HG03378 (cell line): ENCODE measurements around the gene SIGMAR1.

Experiments
- ATAC-seq: cut with Tn5 transposase; IDR thresholded peaks from one replicate; pipeline ENCODE4 v1.9.1; 2021; ENCODE audit warnings: mild to moderate bottlenecking, moderate library complexity; ENCODE audit not compliant: unreplicated experiment

SIGMAR1 gene

GRCh38 chr9:34633166-34633565, 4.4 kb downstream of the SIGMAR1 start:
- no peak for ATAC-seq

GRCh38 chr9:34630402-34631154, 7.0 kb downstream of the SIGMAR1 start:
- no peak for ATAC-seq

GRCh38 chr9:34629491-34629808, 8.1 kb downstream of the SIGMAR1 start:
- ATAC-seq: no peak

- ATAC-seq: no peak
These were observed 8.7 kb downstream of the SIGMAR1 start, which contains the start of gene ARID3C for GRCh38 chr9:34628656-34629490. ARID3C (minus strand) TSS chr9:34629066; CDS start chr9:34628014, 1,052 bp downstream.

- ATAC-seq: no peak
These were observed 9.6 kb downstream of the SIGMAR1 start for GRCh38 chr9:34627716-34628655.

GRCh38 chr9:34625186-34625486, 12.5 kb downstream of the SIGMAR1 start:
- no peak for ATAC-seq

GRCh38 chr9:34624475-34625185, 13.0 kb downstream of the SIGMAR1 start:
- no peak for ATAC-seq

GRCh38 chr9:34623374-34624235, 14.0 kb downstream of the SIGMAR1 start:
- ATAC-seq: no peak

- peak; percentile 96 for ATAC-seq
These were observed 17.3 kb downstream of the SIGMAR1 start, which contains the start of gene DCTN3 for GRCh38 chr9:34620061-34620994. DCTN3 (minus strand) TSS chr9:34620495; CDS start chr9:34620464, 31 bp downstream.

GRCh38 chr9:34615132-34615531, 22.5 kb downstream of the SIGMAR1 start:
- no peak for ATAC-seq

- ATAC-seq: no peak
These were observed 24.7 kb downstream of the SIGMAR1 start for GRCh38 chr9:34612788-34613390.

GRCh38 chr9:34611811-34612787, 25.5 kb downstream of the SIGMAR1 start, which contains the start of gene RPP25L:
RPP25L (minus strand) TSS chr9:34612097; CDS start chr9:34611296, 801 bp downstream.
- ATAC-seq: peak; percentile 46

GRCh38 chr9:34611251-34611810, 26.3 kb downstream of the SIGMAR1 start:
- ATAC-seq: no peak

GRCh38 chr9:34610434-34611206, 27.0 kb downstream of the SIGMAR1 start:
- ATAC-seq: no peak

GRCh38 chr9:34607331-34607730, 30.3 kb downstream of the SIGMAR1 start:
- ATAC-seq: no peak

- no peak for ATAC-seq
These were observed 30.7 kb downstream of the SIGMAR1 start for GRCh38 chr9:34606905-34607304.
